Activated naive CD4-positive, alpha-beta T cell treated with anti-CD3 and anti-CD28 coated beads for 36 hours (primary cell): ENCODE results near the gene RNF112. TPM values are rescaled to one million over a fixed set of nuclear protein-coding genes. Genes with fewer than 3 reads are reported as not detected.
"Not testable (repeated sequence)": the region's sequence is repeated elsewhere in the genome, so short reads cannot be mapped to it uniquely, and the experiment has no call there.

Experiments used
- CTCF ChIA-PET: fragments of 350-600 bp; sonication (Branson Sonifier 250); formaldehyde crosslinking; loops from one replicate; lab custom pipeline; 2021; ENCODE audit warnings: antibody characterized with exemption; lab: Charles Lee
- DNase-seq: peaks from one replicate; pipeline ENCODE4 v3.0.0-alpha.2; 2020
- H3K27ac Mint-ChIP-seq: one replicate; pipeline ENCODE4 v1.8.0; 2021; ENCODE audit warnings: mild to moderate bottlenecking, mixed read lengths
- H3K27me3 Mint-ChIP-seq: one replicate; pipeline ENCODE4 v1.8.0; 2021; ENCODE audit warnings: low read depth, mixed read lengths
- H3K36me3 Mint-ChIP-seq: one replicate; pipeline ENCODE4 v1.8.0; 2021; ENCODE audit warnings: low read depth, mixed read lengths
- H3K4me1 Mint-ChIP-seq: one replicate; pipeline ENCODE4 v1.8.0; 2021; ENCODE audit warnings: low read depth, mixed read lengths
- H3K4me3 Mint-ChIP-seq: one replicate; pipeline ENCODE4 v1.8.0; 2021; ENCODE audit warnings: mild to moderate bottlenecking, moderate library complexity, mixed read lengths
- H3K9me3 Mint-ChIP-seq: one replicate; pipeline ENCODE4 v1.8.0; 2021; ENCODE audit warnings: mixed read lengths
- intact Hi-C: fragments of 100-400 bp; cut with micrococcal nuclease; formaldehyde crosslinking; loops from one replicate; pipeline ENCODE4 v1.15.1; 2023
- total RNA-seq, 2 experiments: library from RNA; stranded (reverse); gene quantifications; one replicate each; pipeline ENCODE4 v1.2.3, GENCODE V29; 2021

The RNF112 gene
- total RNA-seq, 2 experiments from 2014 or later = 0.31 to 0.32 TPM

DNA sequence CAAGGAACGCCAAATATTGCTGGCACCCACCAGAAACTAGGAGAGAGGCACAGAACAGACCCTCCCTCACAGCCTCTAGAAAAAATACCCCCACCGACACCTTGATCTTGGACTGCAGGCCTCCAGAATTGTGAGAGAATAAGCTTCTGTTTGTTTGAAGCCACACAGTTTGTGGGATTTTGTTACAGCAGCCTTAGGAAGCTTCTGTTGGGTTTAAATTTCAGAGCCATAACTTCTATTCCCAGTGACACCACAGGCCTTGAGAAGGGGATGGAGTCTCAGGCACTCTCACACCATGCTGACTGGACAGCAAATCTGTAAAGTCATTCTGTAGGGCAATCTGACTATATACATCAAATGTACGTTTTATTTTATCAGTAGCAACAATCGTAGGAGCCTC is 38.6 kb downstream of the RNF112 start:
- DNase-seq = no peak
- intact Hi-C loops = loop anchor here (5.0 kb wide), 2 partner anchors 72 to 318 kb away; partner anchors contain the start of gene MAPK7
- CTCF ChIA-PET = interaction anchor here (7.7 kb wide), 1 partner anchor 85 kb away, joined by 85 read pairs; the partner anchor contains the start of gene B9D1
- Mint-ChIP-seq H3K4me3 (no peak overlapping the region), H3K27ac (no peak overlapping the region), H3K9me3 (no peaks in the 10 kb centered on the region), H3K4me1 (no peaks in the 10 kb centered on the region), H3K27me3 (peaks cover 5% of the 10 kb centered on the region), H3K36me3 (no peaks in the 10 kb centered on the region)

GRCh38 chr17:19453296-19453695 is 42.3 kb downstream of the RNF112 start:
- Mint-ChIP-seq H3K36me3 (no peaks in the 10 kb centered on the region), H3K4me3 (no peak overlapping the region), H3K4me1 (peaks cover 2% of the 10 kb centered on the region), H3K27ac (no peak overlapping the region), H3K9me3 (no peaks in the 10 kb centered on the region), H3K27me3 (peaks cover 2% of the 10 kb centered on the region)
- no peak for DNase-seq
- intact Hi-C loops = no loop called here
- CTCF ChIA-PET = interaction anchor here (0.6 to 1.6 kb wide), 2 partner anchors 19 to 88 kb away, joined by 5 read pairs; no protein-coding TSS in a partner anchor

DNA sequence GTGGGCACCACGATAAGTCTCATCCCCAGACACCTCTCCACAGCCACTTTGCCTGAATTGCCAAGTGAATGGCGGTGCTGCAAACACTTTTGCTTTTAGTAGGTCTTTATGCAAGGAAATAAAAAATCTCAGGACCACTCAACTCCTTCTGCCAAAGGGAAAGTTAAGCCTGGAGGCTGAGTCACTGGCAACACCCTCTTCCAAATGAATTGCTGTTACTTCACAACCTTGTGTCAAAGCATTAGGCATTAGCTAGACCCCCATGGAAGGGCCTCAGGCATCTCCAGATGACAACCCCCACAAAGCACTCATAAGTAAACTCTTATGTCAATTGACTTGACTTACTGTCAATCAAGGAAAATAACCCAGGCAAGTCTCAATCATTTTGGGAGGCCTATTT is 43.0 kb downstream of the RNF112 start:
- Mint-ChIP-seq H3K27me3 (no peaks in the 10 kb centered on the region), H3K4me1 (peaks cover 4% of the 10 kb centered on the region), H3K4me3 (no peak overlapping the region), H3K36me3 (no peaks in the 10 kb centered on the region), H3K27ac (no peak overlapping the region), H3K9me3 (no peaks in the 10 kb centered on the region)
- DNase-seq = no peak
- CTCF ChIA-PET = interaction anchor here (1.2 to 1.6 kb wide), 2 partner anchors 8 to 20 kb away, joined by 3 to 5 read pairs; no protein-coding TSS in a partner anchor
- intact Hi-C loops = no loop called here

GRCh38 chr17:19456016-19456927 is 45.2 kb downstream of the RNF112 start:
- intact Hi-C loops = no loop called here
- CTCF ChIA-PET = interaction anchor here (1.6 to 2.3 kb wide), 3 partner anchors 9 to 93 kb away, joined by 4 to 9 read pairs (median 7); partner anchors contain the start of gene B9D1
- no peaks in the 10 kb centered on the region for H3K9me3 Mint-ChIP-seq
- H3K27ac Mint-ChIP-seq = no peak overlapping the region
- H3K27me3 Mint-ChIP-seq = no peaks in the 10 kb centered on the region
- H3K36me3 Mint-ChIP-seq = no peaks in the 10 kb centered on the region
- H3K4me3 Mint-ChIP-seq = no peak overlapping the region
- peaks cover 8% of the 10 kb centered on the region for H3K4me1 Mint-ChIP-seq
- DNase-seq = no peak

DNA sequence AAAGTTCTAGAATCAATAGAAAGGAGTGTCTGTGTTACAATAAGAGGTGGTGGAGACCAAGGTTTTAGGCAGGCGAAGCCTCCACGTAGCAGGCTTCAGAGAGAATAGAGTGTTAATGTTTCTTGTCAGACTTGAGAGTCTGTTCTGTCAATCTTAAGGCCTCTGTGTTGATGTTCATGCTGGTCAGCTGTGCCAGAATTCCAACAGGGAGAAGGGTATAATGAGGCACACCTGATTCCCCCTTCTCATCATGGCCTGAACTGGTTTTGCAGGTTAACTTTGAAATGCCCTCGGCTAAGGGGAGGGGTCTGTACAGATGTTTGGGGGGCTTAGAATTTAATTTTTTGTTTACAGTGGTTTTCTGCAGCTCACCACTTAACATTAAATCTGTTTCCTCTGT is 46.0 kb downstream of the RNF112 start:
- H3K27ac Mint-ChIP-seq = no peak overlapping the region
- intact Hi-C loops = no loop called here

DNA sequence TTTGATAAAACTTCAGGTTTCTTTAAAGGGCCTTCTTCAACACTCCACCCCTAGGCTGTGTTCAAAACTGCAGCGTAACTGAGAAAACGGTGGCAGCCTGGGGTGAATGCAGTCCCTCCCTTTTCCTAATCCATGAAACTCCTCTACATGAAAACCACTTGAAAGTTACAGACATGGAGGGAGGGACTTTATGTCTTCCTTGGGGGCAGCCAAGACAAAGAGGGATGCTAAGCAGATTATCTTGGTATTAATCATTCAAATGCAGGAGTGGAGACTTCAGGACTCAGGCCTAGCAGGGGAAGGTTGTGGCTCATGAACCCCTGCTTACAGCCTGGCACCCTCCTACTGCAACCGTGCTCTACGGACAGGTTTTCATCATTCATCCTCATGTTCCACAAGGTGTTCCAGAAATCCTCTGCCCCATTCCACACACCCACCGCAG is 46.8 kb downstream of the RNF112 start:
- no peaks in the 10 kb centered on the region for H3K27me3 Mint-ChIP-seq
- no peak for DNase-seq
- no peaks in the 10 kb centered on the region for H3K36me3 Mint-ChIP-seq
- no peak overlapping the region for H3K27ac Mint-ChIP-seq
- H3K9me3 Mint-ChIP-seq = no peaks in the 10 kb centered on the region
- intact Hi-C loops = no loop called here
- CTCF ChIA-PET = interaction anchor here (0.7 to 2.3 kb wide), 3 partner anchors 56 to 120 kb away, joined by 3 to 9 read pairs (median 5); partner anchors contain the start of gene B9D1
- H3K4me3 Mint-ChIP-seq = no peak overlapping the region
- peaks cover 19% of the 10 kb centered on the region for H3K4me1 Mint-ChIP-seq

More for the DNA sequence above, 46.0 kb downstream of the RNF112 start:
- peaks cover 14% of the 10 kb centered on the region for H3K4me1 Mint-ChIP-seq
- no peak overlapping the region for H3K4me3 Mint-ChIP-seq
- CTCF ChIA-PET = interaction anchor here (0.7 to 2.3 kb wide), 4 partner anchors 9 to 119 kb away, joined by 3 to 9 read pairs (median 4); partner anchors contain the start of gene B9D1
- no peaks in the 10 kb centered on the region for H3K36me3 Mint-ChIP-seq
- no peak for DNase-seq
- H3K27me3 Mint-ChIP-seq = no peaks in the 10 kb centered on the region
- H3K9me3 Mint-ChIP-seq = no peaks in the 10 kb centered on the region

DNA sequence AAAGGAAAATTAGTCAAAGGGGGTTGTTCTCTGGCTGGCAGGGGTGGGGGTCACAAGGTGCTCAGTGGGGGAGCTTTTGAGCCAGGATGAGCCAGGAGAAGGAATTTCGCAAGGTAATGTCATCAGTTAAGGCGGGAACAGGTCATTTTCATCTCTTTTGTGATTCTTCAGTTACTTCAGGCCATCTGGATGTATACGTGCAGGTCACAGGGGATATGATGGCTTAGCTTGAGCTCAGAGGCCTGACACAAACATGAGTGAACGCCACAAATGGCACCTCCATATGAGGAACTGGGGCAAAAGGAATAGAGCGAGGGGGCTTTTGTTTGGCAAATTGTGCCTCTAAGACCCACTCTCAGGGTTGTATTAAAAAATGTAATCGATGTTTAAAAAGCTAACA is 47.4 kb downstream of the RNF112 start:
- DNase-seq, H3K4me3 Mint-ChIP-seq, H3K27me3 Mint-ChIP-seq, intact Hi-C loops, CTCF ChIA-PET, H3K36me3 Mint-ChIP-seq, H3K27ac Mint-ChIP-seq, H3K9me3 Mint-ChIP-seq: not testable (repeated sequence)
- H3K4me1 Mint-ChIP-seq = peaks cover 26% of the 10 kb centered on the region

DNA sequence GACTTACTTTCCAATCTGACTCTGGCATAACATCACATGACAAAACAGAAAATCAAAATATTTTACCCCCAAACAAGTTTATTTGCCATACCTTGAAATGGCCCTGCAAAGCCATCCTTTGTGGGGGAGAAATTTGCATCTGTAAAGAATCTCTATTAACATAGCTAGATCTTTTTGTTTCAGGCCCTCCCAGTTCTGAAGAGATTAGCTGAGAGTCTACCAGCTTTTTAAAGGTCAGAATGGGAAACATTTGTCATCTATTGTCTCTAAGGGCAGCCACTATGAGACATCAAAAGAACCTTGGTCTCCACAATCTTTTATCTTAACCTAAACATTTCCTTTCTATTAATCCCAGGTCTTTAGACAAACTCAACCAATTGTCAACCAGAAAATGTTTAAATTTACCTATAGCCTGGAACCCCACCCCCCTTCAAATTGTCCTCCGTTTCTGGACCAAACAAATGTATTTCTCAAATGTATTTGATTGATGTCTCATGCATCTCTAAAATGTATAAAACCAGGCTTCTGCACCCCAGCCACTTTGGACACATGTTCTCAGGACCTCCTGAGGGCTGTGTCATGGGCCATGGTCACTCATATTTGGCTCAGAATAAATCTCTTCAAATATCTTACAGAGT is 48.1 kb downstream of the RNF112 start:
- DNase-seq, H3K4me3 Mint-ChIP-seq, H3K27ac Mint-ChIP-seq, H3K9me3 Mint-ChIP-seq, H3K36me3 Mint-ChIP-seq, intact Hi-C loops, H3K27me3 Mint-ChIP-seq: not testable (repeated sequence)
- CTCF ChIA-PET = interaction anchor here (0.6 kb wide), 1 partner anchor 96 kb away, joined by 4 read pairs; the partner anchor contains the start of gene B9D1
- H3K4me1 Mint-ChIP-seq = peaks cover 31% of the 10 kb centered on the region

- no peaks in the 10 kb centered on the region for H3K27me3 Mint-ChIP-seq
- intact Hi-C loops = no loop called here
- H3K4me1 Mint-ChIP-seq = peaks cover 40% of the 10 kb centered on the region
- H3K27ac Mint-ChIP-seq = no peak overlapping the region
- CTCF ChIA-PET = interaction anchor here (3.3 kb wide), 1 partner anchor 13 kb away, joined by 11 read pairs; no protein-coding TSS in a partner anchor
- H3K9me3 Mint-ChIP-seq = no peaks in the 10 kb centered on the region
- no peak for DNase-seq
- no peak overlapping the region for H3K4me3 Mint-ChIP-seq
- no peaks in the 10 kb centered on the region for H3K36me3 Mint-ChIP-seq
Observed at GRCh38 chr17:19460700-19461099, 49.7 kb downstream of the RNF112 start.

DNA sequence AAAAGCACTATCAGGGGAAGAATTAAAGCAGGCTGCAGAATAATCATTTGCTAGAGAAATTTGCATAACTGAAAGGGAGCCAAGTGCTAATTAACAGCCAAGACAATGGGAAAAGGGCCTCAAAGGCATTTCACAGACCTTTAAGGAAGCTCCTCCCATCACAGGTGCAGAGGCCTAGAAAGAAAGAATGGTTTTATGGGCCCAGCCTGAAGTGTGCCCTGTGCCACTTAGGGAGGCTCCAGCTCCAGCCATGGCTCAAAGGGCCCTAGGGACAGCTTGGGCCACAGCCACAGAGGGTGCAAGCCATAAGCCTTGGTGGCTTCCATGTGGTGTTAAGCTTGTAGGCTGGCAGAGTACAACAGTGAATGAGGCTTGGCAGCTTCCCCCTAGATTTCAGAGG is 50.1 kb downstream of the RNF112 start:
- Mint-ChIP-seq H3K27me3 (no peaks in the 10 kb centered on the region), H3K36me3 (no peaks in the 10 kb centered on the region), H3K4me1 (peaks cover 40% of the 10 kb centered on the region), H3K9me3 (no peaks in the 10 kb centered on the region), H3K4me3 (no peak overlapping the region), H3K27ac (no peak overlapping the region)
- intact Hi-C loops = no loop called here
- CTCF ChIA-PET = interaction anchor here (3.3 kb wide), 1 partner anchor 14 kb away, joined by 11 read pairs; no protein-coding TSS in a partner anchor
- DNase-seq = no peak

GRCh38 chr17:19461681-19462080 is 50.6 kb downstream of the RNF112 start:
- intact Hi-C loops = no loop called here
- H3K9me3 Mint-ChIP-seq = no peaks in the 10 kb centered on the region
- H3K36me3 Mint-ChIP-seq = no peaks in the 10 kb centered on the region
- CTCF ChIA-PET = interaction anchor here (3.3 kb wide), 1 partner anchor 14 kb away, joined by 11 read pairs; no protein-coding TSS in a partner anchor
- peaks cover 40% of the 10 kb centered on the region for H3K4me1 Mint-ChIP-seq
- no peak overlapping the region for H3K4me3 Mint-ChIP-seq
- H3K27ac Mint-ChIP-seq = no peak overlapping the region
- H3K27me3 Mint-ChIP-seq = no peaks in the 10 kb centered on the region
- no peak for DNase-seq
